ENCODE results near the gene CACUL1. TPM values are rescaled to one million over a fixed set of nuclear protein-coding genes. Genes with fewer than 3 reads are reported as not detected.

The CACUL1 gene
- total RNA-seq, 2 experiments from 2014 or later: 12.0 to 27.6 TPM

GRCh38 chr10:118754229-118754555 is 578 bp downstream of the CACUL1 start:
- Histone ChIP-seq H4K20me1 (ENCODE audit: insufficient read depth, low read length) (peaks cover 20% of the 10 kb centered on the region), H3K4me3 (ENCODE audit: low read depth, low read length, poor library complexity, severe bottlenecking) (peak overlapping the region; percentile 98), H3K79me2 (ENCODE audit: insufficient read depth, low read depth, low read length) (peaks cover 48% of the 10 kb centered on the region), H3K4me1 (ENCODE audit: insufficient read depth, low read length, poor library complexity, severe bottlenecking) (peaks cover 26% of the 10 kb centered on the region), H3K9me3 (ENCODE audit: low read length) (no peaks in the 10 kb centered on the region), H2AFZ (ENCODE audit: low read length) (peak overlapping the region; percentile 73), H3K27ac (ENCODE audit: low read depth, low read length, poor library complexity, severe bottlenecking) (peak overlapping the region; percentile 60), H3K9me2 (ENCODE audit: insufficient read depth, low read length) (no peaks in the 10 kb centered on the region), H3K4me2 (ENCODE audit: low read length) (peak overlapping the region; percentile 97), H3K36me3 (ENCODE audit: insufficient read depth, low read length) (peaks cover 5% of the 10 kb centered on the region; the same call in 1 of the 2 replicates)
- intact Hi-C loops (cut with micrococcal nuclease; ENCODE audit: unreplicated experiment): loop anchor here (10.0 kb wide), 2 partner anchors 551 to 841 kb away; partner anchors contain the start of gene TIAL1
- DNase-seq (ENCODE audit: low spot score): peak; percentile 26
- CTCF ChIA-PET (ENCODE audit: unreplicated experiment): no interaction called here
- POLR2A ChIA-PET: interaction anchor here (0.5 to 3.7 kb wide), 6 partner anchors 9 to 282 kb away, joined by 3 to 37 read pairs (median 5); no protein-coding TSS in a partner anchor
- TF ChIP-seq EZH2phosphoT487 (IDR thresholded peaks at IDR 0.05; ENCODE audit: borderline replicate concordance, low read depth, low read length): no peak
- no peak for TF ChIP-seq CTCF (conservative IDR thresholded peaks at IDR 0.05; ENCODE audit: low read length)
- no TSS peak for BruUV-seq (replicated peaks)

- Histone ChIP-seq H3K9me2 (ENCODE audit: insufficient read depth, low read length) (no peaks in the 10 kb centered on the region), H3K4me1 (ENCODE audit: insufficient read depth, low read length, poor library complexity, severe bottlenecking) (peaks cover 27% of the 10 kb centered on the region), H3K79me2 (ENCODE audit: insufficient read depth, low read depth, low read length) (peaks cover 54% of the 10 kb centered on the region), H3K9me3 (ENCODE audit: low read length) (no peaks in the 10 kb centered on the region), H3K27ac (ENCODE audit: low read depth, low read length, poor library complexity, severe bottlenecking) (peak overlapping the region; percentile 60), H4K20me1 (ENCODE audit: insufficient read depth, low read length) (peaks cover 20% of the 10 kb centered on the region), H3K36me3 (ENCODE audit: insufficient read depth, low read length) (peaks cover 11% of the 10 kb centered on the region; the same call in 1 of the 2 replicates), H3K4me3 (ENCODE audit: low read depth, low read length, poor library complexity, severe bottlenecking) (peak overlapping the region; percentile 98), H2AFZ (ENCODE audit: low read length) (peak overlapping the region; percentile 73; the same call in 1 of the 2 replicates), H3K4me2 (ENCODE audit: low read length) (peak overlapping the region; percentile 97)
- intact Hi-C loops (cut with micrococcal nuclease; ENCODE audit: unreplicated experiment): loop anchor here (10.0 kb wide), 2 partner anchors 551 to 841 kb away; partner anchors contain the start of gene TIAL1
- no peak for DNase-seq (ENCODE audit: low spot score)
- CTCF ChIA-PET (ENCODE audit: unreplicated experiment): no interaction called here
- no TSS peak for BruUV-seq (replicated peaks)
- POLR2A ChIA-PET: interaction anchor here (0.6 to 3.7 kb wide), 4 partner anchors 20 to 616 kb away, joined by 3 to 37 read pairs (median 3); no protein-coding TSS in a partner anchor
- TF ChIP-seq CTCF (conservative IDR thresholded peaks at IDR 0.05; ENCODE audit: low read length) (no peak), EZH2phosphoT487 (IDR thresholded peaks at IDR 0.05; ENCODE audit: borderline replicate concordance, low read depth, low read length) (no peak)
Measured at GRCh38 chr10:118753331-118754228, 1.2 kb downstream of the CACUL1 start.
